ENCODE measurements around the gene COL21A1.
A peak's percentile ranks its signal among the peaks of the same experiment; 100 is the strongest.

DNA sequence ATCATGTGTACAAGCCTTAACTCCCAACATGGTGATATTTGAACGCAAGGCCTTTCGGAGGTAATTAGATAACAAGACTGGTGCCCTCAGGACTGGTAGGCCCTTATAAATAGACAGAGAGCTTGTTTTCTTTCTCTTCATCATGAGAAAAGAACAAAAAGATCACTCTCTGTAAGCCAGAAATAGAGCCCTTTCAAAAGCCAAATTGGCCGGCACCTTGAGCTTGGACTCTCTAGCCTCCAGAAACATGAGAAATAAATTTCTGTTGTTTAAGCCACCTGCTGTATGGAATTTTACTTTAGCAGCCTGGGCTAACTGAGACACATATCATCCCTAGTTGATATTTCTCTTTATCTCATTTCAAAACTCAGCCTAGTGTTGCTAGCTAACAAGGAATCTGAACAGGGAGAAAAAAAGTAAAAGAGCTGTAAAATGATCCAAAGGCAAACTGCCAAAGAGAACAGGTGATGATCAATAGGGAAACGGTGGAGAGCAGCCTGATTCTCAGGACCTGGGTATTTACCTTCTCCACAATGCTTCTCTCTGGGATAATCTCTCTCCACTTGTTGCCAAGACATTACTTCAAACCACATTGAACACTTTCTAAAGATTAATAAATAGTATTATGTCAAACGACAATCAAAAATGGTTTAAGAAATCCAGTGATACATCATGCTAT lies 6.1 kb downstream of the COL21A1 start:
- TF ChIP-seq, protein P1, sequence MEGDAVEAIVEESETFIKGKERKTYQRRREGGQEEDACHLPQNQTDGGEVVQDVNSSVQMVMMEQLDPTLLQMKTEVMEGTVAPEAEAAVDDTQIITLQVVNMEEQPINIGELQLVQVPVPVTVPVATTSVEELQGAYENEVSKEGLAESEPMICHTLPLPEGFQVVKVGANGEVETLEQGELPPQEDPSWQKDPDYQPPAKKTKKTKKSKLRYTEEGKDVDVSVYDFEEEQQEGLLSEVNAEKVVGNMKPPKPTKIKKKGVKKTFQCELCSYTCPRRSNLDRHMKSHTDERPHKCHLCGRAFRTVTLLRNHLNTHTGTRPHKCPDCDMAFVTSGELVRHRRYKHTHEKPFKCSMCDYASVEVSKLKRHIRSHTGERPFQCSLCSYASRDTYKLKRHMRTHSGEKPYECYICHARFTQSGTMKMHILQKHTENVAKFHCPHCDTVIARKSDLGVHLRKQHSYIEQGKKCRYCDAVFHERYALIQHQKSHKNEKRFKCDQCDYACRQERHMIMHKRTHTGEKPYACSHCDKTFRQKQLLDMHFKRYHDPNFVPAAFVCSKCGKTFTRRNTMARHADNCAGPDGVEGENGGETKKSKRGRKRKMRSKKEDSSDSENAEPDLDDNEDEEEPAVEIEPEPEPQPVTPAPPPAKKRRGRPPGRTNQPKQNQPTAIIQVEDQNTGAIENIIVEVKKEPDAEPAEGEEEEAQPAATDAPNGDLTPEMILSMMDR (IDR thresholded peaks at IDR 0.05) = peak in 1 of 4 experiments; percentile 15
- no peak for TF ChIP-seq POLR2AphosphoS5 (IDR thresholded peaks at IDR 0.05)
- TF ChIP-seq POLR2A (IDR thresholded peaks at IDR 0.05) = no peak

Data from gastroesophageal sphincter (tissue), 3 donors.